HG02852 (cell line): ENCODE results near the gene SFT2D1.

Source experiments
- ATAC-seq: cut with Tn5 transposase; IDR thresholded peaks from one replicate; pipeline ENCODE4 v1.9.1; 2021; ENCODE audit warnings: mild to moderate bottlenecking, moderate library complexity; ENCODE audit not compliant: unreplicated experiment

The SFT2D1 gene

DNA sequence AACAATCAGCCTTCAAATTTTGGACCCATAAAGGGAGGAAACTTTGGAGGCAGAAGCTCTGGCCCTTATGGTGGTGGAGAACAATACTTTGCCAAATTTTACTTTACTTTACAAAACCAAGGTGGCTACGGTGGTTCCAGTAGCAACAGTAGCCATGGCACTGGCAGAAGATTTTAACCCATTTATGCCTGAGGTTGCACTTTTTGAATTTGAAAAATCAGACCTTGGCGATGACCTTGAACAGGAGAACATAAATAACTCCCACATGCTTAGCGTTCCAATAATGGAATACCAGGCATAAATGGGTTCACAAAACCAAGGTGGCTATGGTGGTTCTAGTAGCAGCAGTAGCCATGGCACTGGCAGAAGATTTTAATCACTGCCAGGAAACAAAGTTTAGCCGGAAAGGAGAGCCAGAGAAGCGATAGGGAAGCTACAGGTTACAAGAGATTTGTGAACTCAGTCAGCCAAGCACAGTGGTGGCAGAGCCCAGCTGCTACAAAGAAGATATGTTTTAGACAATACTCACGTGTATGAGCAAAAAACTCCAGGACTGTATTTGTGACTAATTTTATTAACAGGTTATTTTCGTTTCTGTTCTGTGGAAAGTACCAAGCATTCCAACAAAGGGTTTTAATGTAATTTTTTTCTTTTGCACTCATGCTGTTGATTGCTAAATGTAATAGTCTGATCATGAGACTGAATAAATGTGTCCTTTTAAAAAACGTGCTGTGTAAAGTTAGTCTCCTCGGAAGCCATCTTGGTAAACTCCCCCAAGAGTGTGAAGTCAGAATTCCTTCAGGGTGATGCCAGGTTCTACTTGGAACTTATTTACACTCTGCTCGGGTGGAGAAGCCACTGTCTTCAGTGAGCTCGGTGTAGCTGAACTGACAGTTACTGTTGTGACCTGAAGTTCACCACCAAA is 6.7 kb downstream of the SFT2D1 start:
- peak; percentile 39 for ATAC-seq

DNA sequence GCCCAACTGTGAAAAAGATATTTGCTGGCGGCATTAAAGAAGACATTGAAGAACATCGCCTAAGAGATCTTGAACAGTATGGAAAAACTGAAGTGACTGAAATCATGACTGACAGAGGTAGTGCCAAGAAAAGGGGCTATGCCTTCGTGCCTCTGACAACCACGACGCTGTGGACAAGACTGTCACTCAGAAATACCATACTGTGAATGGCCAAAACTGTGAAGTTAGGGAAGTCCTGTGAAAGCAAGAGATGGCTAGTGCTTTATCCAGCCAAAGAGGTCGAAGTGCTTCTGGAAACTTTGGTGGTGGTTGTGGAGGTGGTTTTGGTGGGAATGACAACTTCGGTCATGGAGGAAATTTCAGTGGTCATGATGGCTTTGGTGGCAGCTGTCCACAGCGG is 7.5 kb downstream of the SFT2D1 start:
- ATAC-seq = no peak

DNA sequence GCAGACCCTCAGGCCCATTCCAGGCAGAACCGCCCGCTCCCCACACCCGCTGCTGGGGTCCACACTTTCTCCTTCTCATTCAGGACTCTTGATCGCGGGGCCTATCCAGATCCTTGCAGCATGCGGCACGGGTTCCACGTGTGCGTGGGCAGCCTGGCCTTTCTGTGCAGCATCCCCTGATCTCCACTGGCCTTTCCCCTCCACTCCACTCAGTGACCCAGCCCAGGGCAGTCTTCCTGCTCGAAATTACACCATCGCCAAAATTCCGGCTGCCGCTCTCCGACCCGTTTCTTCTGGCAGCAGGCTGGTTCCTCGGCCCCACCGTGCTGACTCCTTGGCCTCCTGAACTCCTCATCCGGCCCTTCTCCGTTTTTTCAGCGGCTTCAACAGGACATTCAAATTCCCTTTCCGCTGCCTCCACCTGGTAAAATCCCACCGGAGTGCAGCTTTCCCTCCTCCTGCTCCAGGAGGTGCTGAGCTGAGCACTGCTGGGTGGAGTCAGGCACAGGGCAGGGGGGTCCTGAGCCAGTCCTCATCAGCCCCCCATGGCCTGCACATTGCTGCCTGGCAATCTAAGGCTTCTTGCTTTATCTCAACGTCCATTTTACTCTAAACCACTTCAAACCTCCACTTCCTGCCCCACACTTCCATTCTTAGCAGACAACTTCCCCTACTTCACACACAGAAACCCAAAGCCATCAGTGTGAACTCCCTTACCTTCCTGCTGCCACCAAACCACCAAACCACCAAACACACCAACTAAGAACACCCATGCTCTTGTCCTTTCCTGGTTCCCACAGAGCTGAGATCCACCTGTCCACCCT is 9.0 kb downstream of the SFT2D1 start:
- ATAC-seq = peak; percentile 77

DNA sequence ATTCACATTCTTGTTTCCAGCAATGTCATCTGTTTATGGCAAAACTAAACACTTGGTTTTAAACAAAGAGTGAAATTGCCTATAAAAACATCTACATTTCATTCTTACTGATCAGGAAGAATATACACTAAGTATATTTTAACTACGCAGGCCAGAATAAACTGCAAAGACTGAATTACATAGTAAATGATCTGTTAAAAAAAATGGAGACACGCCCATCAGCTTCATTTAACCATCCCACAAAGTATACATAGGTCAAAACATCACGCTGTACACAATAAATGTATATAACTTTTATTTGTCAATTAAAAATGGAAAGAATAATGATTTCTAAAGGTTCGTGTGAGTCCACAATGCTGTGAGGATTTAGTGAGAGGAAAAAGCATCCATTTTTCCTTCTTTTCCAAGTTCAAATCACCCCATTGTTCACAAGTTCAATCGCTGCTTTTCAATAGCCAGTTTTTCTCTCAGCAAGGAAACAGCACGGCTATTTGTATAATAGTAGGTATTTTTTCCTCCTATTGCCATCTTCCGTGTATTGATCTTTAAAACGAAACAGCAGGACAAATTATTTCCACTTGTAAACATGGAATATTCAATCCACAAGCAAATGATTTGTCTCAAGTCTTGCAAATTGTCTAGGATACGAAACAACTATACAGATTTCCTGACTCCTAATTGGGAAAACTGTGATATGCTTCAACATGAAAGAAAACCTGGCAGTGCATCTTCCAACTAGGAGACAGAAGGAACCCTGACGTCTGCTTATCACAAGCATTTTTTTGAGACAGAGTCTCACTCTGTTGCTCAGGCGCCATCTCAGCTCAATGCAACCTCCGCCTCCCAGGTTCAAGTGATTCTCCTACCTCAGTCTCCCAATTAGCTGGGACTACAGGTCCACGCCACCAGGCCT is 10.6 kb downstream of the SFT2D1 start:
- ATAC-seq = no peak

DNA sequence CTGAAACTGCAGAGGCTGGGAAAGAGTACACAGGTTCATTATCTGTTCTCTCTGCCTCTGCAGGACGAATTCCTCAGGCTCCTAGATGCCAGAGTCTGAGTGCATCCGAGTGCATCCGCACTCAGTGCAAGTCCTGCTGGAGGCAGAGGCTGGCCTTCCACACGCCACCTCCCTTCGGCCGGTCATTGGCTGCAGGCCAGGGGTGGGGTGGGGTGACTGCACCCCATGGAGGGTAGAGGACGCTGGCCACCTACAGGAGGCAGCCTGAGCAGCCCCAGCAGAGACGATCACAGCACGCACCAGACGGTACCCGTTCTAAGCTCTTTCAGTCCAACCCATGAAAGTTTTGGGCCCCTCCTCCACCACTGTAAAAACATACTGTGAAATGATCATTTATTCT is 11.7 kb downstream of the SFT2D1 start:
- no peak for ATAC-seq

DNA sequence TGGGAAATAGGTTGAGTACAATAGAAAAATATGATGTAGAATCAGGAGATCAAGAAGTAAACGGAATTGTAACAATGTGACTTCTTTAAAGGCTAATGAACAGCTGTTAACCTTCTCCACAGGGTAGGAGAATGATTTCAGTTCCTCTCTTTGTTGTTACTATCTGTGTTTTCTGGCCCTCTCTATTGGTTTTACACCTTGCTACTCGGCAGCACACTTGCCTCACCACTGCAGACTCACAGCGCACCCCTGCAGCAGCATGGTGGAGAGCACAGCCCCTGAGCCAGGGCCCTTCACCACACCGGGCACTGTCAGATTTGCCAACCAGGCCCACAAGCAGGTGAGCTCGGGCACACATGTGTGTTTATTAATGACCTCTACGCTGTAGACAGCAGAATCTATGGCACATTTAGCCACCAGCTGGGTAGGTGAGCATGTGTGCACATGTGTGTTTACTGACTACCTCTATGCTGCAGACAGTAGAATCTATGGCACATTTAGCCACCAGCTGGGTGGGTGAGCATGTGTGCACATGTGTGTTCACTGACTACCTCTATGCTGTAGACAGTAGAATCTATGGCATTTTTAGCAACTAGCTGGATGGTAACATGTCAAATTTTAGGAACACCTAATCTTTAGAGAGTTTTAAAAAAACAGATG is 16.8 kb downstream of the SFT2D1 start:
- ATAC-seq = peak; percentile 90

DNA sequence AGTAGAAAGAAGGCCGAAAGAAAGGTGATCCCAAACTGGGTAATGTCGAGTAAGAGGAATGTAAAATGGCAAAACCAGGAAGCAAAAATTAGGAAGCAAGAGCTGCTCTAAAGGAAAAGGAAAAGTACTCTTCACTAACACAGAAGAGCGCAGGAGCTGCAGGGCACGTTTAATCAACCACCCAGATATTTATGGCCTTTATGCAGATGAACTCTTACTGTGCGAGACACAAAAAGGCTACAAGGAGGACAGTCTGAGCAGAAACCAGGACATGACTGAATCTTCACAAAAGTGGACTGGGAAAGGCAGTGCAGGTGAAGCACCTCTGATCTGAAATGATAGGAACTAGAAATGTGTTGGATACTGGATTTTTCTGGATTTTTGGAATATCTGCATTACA is 18.9 kb downstream of the SFT2D1 start:
- ATAC-seq = no peak

DNA sequence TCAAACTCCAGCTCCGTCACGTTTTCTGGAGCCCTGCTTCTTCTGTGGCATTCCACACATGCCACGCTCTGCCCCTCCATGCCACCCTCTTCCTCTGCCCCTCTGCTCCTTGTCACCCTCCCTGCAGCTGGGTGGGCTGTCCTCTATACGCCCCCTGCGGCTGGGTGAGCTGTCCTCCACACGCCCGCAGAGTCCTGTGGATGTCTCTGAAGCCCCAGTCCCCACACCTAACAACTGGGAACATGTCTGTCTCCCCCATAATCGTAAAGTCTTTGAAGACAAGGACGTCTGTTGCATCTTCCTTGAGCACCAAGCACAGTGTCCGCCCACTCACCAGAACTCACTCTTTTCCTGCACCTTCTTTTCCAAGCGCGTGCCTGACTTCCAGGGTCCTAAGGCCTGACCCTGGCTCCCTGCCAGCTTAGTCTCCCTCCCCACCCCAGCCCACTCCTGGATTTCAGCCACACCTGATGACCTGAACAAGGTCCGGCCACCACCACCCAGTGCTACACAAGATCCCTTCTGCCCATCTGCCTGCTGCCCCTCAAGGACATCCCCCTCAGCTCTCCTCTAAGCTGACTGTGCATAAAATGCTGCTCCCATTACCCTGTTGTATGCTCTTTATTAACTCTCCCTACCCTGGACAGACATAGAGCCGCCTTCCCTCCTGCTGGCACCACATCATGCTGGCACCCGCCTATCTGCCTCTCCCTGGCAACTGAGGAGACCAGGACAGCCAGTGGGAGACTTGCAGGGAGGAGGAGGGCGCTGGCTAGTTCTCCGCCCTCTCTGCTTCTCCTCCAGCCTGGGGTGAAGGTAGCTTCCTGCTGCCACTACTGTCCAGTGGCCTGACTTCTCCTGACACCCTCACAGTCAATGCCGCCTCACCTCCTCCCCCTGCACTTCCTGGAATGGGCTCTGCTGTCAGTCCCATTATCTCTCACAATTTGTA is 23.4 kb downstream of the SFT2D1 start:
- ATAC-seq = no peak

DNA sequence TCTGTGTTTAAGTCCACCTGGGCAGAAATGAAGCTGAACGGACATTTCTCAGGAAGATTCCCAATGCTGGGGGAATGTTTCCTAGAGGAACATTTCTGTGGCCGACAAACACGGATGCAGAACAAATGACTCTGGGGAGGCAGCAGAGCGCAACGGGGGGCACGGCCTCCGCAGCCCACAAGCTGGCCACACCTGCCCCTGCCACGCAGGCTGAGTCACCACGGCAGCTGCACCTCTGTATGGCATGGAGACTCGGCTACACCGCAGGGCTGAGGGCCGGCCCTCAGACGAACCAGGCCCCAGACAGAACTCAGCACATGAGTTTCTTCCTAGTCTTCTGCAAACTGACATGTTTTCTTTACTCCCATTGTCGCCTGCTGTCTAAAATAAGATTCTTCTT is 24.1 kb downstream of the SFT2D1 start:
- no peak for ATAC-seq

DNA sequence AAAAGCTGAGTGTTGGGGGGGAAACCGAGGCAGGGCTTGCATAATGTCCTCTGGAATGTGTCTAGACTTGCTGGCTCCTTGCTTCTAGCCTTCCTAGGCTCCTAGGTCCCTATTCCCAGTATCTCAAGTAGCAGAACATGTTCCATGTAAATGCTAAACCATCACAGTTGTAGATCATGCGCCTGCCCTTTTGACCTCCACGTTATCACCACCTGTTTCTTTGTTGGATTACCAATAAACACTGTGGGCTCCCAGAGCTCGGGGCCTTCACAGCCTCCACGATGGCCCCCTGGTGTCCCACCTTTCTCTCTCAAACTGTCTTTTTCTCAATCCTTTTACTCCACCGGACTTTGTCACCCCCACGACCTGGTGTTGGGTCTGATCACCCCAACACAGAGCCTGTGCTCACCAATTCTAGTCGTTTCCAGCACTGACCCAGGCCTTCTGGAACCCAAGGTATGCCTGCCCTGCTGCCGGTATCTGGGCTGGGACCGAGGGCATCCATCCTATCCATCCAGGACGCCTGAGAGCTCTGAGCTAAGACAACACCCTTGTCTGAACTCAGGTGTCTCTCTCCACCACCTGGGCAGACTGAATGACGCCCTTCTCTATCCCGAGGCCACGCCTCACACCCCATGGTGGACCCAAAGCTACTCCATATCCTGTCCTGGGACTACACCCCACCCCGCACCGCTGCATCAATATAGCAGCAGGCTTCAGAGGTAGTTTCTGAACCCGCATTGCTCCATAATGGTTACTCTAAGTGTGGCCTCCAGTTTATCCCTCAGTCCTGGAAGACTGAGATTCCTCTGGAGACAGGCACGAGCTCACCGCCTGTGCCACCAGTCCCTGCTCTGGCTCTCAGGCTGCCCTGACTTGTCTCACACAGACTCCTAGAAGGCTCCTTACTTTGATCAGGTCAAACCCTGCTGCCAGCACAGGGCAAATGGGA is 24.8 kb downstream of the SFT2D1 start:
- no peak for ATAC-seq

DNA sequence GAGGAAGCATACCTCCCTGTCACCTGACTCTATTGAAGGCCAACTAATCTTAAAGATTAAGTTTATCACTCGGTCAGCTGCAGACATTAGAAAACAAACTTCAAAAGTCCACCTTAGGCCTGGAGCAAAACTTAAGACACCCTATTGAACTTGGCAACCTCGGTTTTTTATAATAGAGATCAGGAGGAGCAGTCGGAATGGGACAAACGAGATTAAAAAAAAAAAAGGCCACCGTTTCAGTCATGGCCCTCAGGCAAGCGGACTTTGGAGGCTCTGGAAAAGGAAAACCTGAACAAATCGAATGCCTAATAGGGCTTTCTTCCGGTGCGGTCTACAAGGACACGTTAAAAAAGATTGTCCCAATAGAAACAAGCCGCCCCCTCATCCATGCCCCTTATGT is 26.9 kb downstream of the SFT2D1 start:
- no peak for ATAC-seq

DNA sequence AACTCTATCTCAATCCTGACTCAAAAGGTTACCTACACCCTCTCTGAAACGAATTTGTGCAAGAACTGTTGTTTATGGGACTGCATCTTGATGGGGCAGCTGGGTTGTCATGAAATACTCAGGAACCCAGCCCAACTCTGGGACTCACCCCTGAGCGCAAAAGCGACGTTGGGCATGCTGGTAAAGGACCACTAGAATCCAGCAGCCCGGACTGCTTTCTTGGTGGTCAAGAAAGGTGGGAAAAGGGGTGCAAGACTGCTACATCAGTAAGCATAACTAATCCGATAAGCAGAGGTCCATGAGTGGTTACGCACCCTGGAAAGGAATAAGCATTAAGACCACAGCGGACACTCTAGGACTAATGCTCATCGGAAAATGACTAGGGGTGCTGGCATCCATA is 27.9 kb downstream of the SFT2D1 start:
- ATAC-seq = no peak

DNA sequence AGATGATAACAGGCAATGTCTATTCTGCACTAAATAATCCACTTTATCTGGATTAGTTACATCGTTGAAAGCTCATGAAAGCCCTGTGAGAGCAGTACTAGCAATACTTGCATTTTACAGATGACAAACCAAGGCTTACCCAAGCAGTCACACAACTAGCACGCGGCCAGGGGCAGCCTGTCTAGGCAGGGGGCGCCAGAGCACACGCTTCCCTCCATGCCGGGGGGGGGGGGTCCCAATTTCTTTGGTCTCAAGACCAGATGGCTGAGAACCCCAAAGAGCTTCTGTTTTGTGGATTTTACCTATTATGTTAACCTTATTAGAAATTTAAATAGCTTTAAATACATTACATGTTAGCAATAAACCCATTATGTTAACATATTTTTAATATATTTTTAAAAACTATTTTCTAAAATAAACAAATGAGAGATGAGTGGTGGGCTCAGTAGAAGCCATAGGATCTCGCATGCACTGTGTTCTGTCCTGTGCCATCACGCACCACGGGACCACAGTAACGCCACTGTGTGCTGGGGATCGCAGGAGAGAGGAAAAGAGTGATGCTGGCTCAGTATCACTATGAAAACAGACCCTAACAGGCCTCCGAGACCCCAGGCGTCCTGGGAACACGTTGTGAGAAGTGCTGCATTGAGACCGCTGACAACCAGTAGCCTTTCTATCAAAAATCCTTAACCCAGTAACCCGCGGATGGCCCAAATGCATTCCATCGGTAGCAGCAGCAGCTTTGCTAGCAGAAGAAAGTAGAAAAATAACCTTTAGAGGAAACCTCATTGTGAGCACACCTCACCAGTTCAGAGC is 28.9 kb downstream of the SFT2D1 start:
- no peak for ATAC-seq

DNA sequence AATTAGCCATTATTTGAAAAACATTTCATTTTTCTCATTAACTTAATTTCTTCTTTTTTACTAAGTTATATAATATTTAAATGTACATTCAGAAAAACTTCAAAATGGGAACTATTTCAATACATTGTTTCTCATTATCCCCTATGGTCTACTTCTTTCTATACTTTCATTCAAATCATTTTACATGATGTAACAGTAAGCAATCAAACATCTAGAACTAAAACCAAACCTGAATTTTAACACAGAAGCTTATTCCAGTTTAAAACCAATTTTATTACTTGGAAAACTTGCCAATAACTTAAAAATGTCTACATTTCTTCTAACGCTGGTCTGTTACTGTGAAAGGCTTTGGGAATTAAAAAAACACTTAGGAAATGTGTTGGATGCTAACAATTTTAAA is 29.5 kb downstream of the SFT2D1 start:
- no peak for ATAC-seq

DNA sequence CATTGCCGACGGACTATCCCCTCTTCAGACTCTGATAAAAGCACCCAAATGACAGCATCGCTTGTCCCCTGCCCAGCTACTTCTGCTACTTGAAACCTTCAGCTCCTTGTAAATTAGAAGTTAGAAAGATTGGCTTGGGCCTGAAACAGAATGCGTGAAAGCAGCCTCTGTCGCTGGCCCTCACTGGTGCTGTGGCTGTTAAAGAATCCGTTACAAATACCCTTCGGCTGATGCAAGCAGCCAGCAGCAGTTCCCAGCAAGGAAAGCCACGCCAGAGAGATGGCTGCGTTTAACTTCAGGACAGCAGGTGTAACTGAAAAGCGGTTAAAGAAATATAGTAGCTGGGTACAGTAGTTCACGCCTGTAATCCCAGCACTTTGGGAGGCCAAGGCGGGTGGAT is 31.7 kb downstream of the SFT2D1 start:
- no peak for ATAC-seq

DNA sequence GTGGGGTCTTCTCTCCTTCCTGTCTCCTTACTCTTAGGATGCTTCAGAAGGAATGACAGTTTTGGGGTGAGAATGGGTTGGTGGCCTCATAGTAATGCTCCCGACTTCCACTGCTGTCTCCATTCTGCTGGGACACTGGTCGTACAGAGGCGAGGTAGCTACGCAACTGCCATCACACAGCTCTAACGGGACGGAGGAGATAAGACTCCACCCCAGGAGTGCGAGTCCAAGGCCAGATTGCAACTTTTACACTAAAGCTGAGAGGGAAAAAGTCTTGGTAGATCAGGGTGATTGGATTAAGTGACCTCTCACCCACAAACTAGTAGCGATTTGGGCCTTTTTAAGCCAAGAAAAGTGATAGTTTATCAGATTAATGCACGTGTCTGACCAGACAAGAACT is 32.4 kb downstream of the SFT2D1 start:
- no peak for ATAC-seq
